GM12892 (cell line): ENCODE results near the gene ACACB.

ENCODE experiments used
- DNase-seq: peaks from one replicate; pipeline ENCODE4 v3.0.0; 2011; ENCODE audit not compliant: insufficient read length
- FAIRE-seq: peaks from 2 replicates; lab custom pipeline; 2011; peaks lifted over from hg19 to GRCh38; lab: Jason Lieb, UNC
- POLR2A ChIP-seq: IDR thresholded peaks from 2 replicates; pipeline ENCODE4 v1.6.1; 2011; ENCODE audit warnings: low read depth, low read length, control low read depth
- POLR2AphosphoS5 ChIP-seq: IDR thresholded peaks from 2 replicates; pipeline ENCODE4 v1.6.1; 2011; ENCODE audit warnings: low read depth, low read length, control low read depth
- TAF1 ChIP-seq: IDR thresholded peaks from 2 replicates; pipeline ENCODE4 v1.6.1; 2011; ENCODE audit warnings: low read depth, mild to moderate bottlenecking, control low read depth, low read length, borderline replicate concordance

The ACACB gene

GRCh38 chr12:109255377-109255776 is 139.0 kb downstream of the ACACB start:
- TF ChIP-seq POLR2AphosphoS5, result no peak
- TF ChIP-seq TAF1, result no peak
- TF ChIP-seq POLR2A, result no peak
- FAIRE-seq (no peak), DNase-seq (no peak)

- no peak for TF ChIP-seq POLR2AphosphoS5
- TF ChIP-seq TAF1, result no peak
- no peak for TF ChIP-seq POLR2A
- FAIRE-seq (no peak), DNase-seq (no peak)
These were observed 139.6 kb downstream of the ACACB start for GRCh38 chr12:109256011-109256410.

- TF ChIP-seq POLR2A (no peak), TAF1 (no peak), POLR2AphosphoS5 (no peak)
These were observed 141.8 kb downstream of the ACACB start for GRCh38 chr12:109258201-109258600.

GRCh38 chr12:109258607-109259544 is 142.5 kb downstream of the ACACB start:
- FAIRE-seq (no peak), DNase-seq (no peak)
- TF ChIP-seq POLR2A (no peak), TAF1 (no peak), POLR2AphosphoS5 (no peak)

More at GRCh38 chr12:109258201-109258600, 141.8 kb downstream of the ACACB start:
- DNase-seq (no peak), FAIRE-seq (no peak)

- FAIRE-seq (no peak), DNase-seq (no peak)
- TF ChIP-seq TAF1 (no peak), POLR2AphosphoS5 (no peak), POLR2A (no peak)
These were observed 143.1 kb downstream of the ACACB start for GRCh38 chr12:109259545-109259895.

- TF ChIP-seq POLR2A, result no peak
- TF ChIP-seq TAF1, result no peak
- TF ChIP-seq POLR2AphosphoS5, result no peak
- DNase-seq (no peak), FAIRE-seq (no peak)
These were observed 144.7 kb downstream of the ACACB start for GRCh38 chr12:109261087-109261486.

GRCh38 chr12:109261939-109262338 is 145.6 kb downstream of the ACACB start:
- FAIRE-seq, result no peak
- no peak for DNase-seq
- TF ChIP-seq POLR2A (no peak), POLR2AphosphoS5 (no peak), TAF1 (no peak)

GRCh38 chr12:109263439-109263838 is 147.1 kb downstream of the ACACB start:
- DNase-seq, result no peak
- no peak for FAIRE-seq
- TF ChIP-seq POLR2A, result no peak

- peak; percentile 92 for FAIRE-seq
- peak; percentile 82 for DNase-seq
These were observed 147.9 kb downstream of the ACACB start for GRCh38 chr12:109264095-109264942.

GRCh38 chr12:109264943-109265650 is 148.7 kb downstream of the ACACB start:
- FAIRE-seq (no peak), DNase-seq (no peak)
- no peak for TF ChIP-seq POLR2AphosphoS5
- TF ChIP-seq TAF1, result no peak
- TF ChIP-seq POLR2A, result no peak

More at GRCh38 chr12:109264095-109264942, 147.9 kb downstream of the ACACB start:
- TF ChIP-seq TAF1 (no peak), POLR2AphosphoS5 (no peak), POLR2A (no peak)

- DNase-seq, result no peak
- TF ChIP-seq POLR2A (no peak), POLR2AphosphoS5 (no peak), TAF1 (no peak)
- no peak for FAIRE-seq
These were observed 149.9 kb downstream of the ACACB start for GRCh38 chr12:109266106-109266879.
